GM12878 (cell line): ENCODE measurements around the gene RAB23.

ENCODE experiments used
- CHD2 ChIP-seq: IDR thresholded peaks from 2 replicates; pipeline ENCODE4 v1.6.1; 2011; ENCODE audit warnings: low read depth, low read length, improper control_type of control experiment, borderline replicate concordance
- EZH2 ChIP-seq: IDR thresholded peaks from 2 replicates; pipeline ENCODE4 v1.6.1; 2012; ENCODE audit warnings: low read depth, mild to moderate bottlenecking, control low read depth, inconsistent platforms, low read length, borderline replicate concordance; ENCODE audit not compliant: control insufficient read depth
- FOXK2 ChIP-seq: fragments of 450-650 bp; IDR thresholded peaks from 2 replicates; pipeline ENCODE4 v1.6.1; 2017; ENCODE audit warnings: mild to moderate bottlenecking, moderate library complexity
- NFYB ChIP-seq: IDR thresholded peaks from 2 replicates; pipeline ENCODE4 v1.6.1; 2011; ENCODE audit warnings: low read depth, mild to moderate bottlenecking, low read length, improper control_type of control experiment, moderate library complexity; ENCODE audit not compliant: insufficient read depth
- POLR2A ChIP-seq: IDR thresholded peaks from 2 replicates; pipeline ENCODE4 v1.6.1; 2011; ENCODE audit warnings: low read depth, mild to moderate bottlenecking, low read length
- RCOR1 ChIP-seq: conservative IDR thresholded peaks from 2 replicates; pipeline ENCODE4 v1.6.1; 2012; ENCODE audit warnings: low read depth, low read length, improper control_type of control experiment
- TF ChIP-seq, protein P1 (sequence below): IDR thresholded peaks from 2 replicates; pipeline ENCODE4 v1.6.1; 2012; ENCODE audit warnings: mild to moderate bottlenecking, low read depth, low read length

DNA sequence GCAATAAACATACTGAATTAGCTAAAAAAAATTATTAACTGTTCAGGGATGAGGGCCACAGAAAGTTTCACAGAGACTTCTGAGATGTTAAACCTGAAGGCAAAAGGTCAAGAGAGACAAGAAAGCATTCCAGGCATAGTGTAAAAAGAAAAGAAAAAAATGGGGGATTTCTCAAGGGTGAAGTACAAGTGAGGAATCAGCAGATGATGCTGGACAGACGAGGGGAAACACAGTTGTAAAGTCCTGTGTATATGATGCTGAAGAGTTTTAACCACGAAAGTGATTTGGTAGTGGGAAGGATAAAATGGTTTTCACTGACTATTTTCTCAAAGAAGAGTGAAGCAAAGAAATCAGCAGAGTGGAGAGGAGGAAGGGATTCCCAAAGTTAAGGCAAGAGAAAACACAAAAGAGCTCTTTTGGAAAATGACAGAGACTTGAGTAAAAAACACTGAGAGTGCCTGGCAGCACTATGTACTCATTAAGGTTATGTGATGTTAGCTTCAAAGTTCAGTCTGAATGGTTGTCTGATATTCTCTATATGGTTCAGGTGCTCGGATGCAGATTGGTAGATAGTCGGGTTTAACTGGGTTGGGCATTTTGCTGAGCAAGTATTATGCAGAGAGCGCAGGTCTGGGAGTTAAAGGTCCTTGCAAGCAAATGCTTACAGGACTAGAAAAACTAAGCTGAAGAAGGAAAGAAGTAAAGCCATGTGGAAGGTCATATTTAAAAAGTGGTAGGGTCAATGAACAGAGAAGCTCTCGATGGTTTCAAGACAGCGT, 16.4 kb downstream of the RAB23 start:
- TF ChIP-seq, protein P1, sequence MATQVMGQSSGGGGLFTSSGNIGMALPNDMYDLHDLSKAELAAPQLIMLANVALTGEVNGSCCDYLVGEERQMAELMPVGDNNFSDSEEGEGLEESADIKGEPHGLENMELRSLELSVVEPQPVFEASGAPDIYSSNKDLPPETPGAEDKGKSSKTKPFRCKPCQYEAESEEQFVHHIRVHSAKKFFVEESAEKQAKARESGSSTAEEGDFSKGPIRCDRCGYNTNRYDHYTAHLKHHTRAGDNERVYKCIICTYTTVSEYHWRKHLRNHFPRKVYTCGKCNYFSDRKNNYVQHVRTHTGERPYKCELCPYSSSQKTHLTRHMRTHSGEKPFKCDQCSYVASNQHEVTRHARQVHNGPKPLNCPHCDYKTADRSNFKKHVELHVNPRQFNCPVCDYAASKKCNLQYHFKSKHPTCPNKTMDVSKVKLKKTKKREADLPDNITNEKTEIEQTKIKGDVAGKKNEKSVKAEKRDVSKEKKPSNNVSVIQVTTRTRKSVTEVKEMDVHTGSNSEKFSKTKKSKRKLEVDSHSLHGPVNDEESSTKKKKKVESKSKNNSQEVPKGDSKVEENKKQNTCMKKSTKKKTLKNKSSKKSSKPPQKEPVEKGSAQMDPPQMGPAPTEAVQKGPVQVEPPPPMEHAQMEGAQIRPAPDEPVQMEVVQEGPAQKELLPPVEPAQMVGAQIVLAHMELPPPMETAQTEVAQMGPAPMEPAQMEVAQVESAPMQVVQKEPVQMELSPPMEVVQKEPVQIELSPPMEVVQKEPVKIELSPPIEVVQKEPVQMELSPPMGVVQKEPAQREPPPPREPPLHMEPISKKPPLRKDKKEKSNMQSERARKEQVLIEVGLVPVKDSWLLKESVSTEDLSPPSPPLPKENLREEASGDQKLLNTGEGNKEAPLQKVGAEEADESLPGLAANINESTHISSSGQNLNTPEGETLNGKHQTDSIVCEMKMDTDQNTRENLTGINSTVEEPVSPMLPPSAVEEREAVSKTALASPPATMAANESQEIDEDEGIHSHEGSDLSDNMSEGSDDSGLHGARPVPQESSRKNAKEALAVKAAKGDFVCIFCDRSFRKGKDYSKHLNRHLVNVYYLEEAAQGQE: no peak
- TF ChIP-seq EZH2: no peak
- no peak for TF ChIP-seq NFYB
- no peak for TF ChIP-seq FOXK2
- no peak for TF ChIP-seq CHD2
- no peak for TF ChIP-seq POLR2A
- no peak for TF ChIP-seq RCOR1
